GM19025 (cell line): ENCODE results near the gene TIPARP.

ENCODE experiments used
- ATAC-seq: cut with Tn5 transposase; IDR thresholded peaks from one replicate; pipeline ENCODE4 v1.9.1; 2021; ENCODE audit warnings: mild to moderate bottlenecking, low read depth, moderate library complexity; ENCODE audit not compliant: unreplicated experiment

The TIPARP gene

DNA sequence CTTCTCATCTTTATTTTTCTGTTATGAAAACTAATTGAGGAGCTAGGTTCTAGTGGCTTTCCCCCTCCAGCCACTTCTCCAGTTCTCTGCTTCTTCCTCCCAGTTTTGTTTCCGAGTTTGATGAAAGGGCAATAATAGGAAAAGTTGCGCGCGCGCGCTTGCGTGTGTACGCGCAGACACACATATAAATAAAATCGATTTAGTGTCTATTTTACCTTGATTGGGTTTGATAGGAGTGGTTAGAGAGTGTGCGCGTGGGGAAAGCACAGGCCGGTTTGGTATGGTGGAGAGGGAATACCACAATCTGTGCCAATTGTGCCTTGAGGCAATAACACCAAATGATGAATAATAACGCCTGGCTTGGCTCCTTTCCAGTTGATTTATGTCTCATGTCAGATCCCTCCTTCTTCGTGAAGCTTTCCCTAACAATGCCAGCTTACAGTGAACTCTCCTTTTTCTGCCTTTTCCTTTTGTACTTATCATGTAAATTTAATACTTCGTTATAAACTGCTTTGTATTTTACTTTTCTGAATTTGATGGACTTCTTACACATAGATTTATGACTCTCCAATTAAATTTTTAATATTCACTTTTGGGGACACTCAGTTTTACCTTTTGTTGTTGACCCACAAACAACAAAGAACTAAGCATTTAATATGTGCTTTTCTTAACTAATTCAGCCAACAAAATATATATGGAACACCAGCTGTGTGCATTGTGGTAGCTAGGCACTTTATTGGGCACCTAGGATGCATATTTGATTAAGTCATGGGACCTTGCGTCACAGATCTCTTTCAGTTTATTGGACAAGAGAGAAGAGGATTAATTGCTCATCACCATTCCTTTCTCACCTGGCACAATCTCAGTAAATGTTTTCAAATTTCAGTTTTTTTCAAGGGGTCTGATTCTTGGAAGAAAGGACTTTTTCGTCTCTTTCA, 1.7 kb downstream of the TIPARP start:
- no peak for ATAC-seq

DNA sequence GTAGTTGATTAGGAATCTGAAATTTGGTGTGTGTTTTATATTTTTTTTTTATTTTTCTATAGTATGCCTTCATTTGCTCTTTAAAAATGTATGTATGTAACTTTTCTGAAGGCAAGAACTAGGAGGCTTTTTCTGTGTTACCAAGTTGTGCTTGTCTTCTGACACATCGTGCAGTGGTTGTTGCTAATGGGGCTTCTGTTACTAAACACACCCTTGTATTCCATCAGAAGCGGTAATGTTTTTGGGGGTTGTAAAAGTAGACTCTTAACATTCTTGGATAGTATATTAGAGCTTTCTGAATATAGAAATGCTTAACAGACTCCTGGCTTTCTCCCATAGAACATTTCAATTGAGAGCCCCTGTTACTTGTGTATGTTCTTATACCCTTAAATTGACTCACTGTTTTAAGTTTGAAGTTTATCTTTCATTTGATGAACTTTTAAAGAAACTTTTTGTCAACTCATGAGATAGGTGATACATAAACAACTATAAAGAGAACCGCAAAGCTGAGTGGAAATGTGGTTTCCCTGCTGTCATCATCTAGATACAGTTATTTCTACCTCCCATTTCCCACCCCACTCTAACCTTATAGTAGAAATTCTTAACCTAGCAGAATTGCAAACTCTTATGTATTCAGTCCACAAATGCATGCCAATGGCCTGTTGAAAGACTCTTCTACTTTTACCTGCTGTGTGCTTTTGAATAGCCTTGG, 2.5 kb downstream of the TIPARP start:
- ATAC-seq, result no peak

DNA sequence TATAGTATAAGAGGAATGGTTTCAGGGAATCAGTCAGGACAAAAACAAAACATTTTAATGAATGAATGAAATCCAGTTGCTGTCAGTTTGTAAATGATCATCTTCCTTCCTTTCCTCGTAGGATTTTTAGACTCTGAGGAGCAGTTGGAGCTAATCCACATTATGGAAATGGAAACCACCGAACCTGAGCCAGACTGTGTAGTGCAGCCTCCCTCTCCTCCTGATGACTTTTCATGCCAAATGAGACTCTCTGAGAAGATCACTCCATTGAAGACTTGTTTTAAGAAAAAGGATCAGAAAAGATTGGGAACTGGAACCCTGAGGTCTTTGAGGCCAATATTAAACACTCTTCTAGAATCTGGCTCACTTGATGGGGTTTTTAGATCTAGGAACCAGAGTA, 3.1 kb downstream of the TIPARP start:
- no peak for ATAC-seq

DNA sequence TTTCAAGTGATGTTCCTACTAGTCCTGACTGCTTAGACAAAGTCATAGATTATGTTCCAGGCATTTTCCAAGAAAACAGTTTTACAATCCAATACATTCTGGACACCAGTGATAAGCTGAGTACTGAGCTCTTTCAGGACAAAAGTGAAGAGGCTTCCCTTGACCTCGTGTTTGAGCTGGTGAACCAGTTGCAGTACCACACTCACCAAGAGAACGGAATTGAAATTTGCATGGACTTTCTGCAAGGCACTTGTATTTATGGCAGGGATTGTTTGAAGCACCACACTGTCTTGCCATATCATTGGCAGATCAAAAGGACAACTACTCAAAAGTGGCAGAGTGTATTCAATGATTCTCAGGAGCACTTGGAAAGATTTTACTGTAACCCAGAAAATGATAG, 3.8 kb downstream of the TIPARP start:
- no peak for ATAC-seq

DNA sequence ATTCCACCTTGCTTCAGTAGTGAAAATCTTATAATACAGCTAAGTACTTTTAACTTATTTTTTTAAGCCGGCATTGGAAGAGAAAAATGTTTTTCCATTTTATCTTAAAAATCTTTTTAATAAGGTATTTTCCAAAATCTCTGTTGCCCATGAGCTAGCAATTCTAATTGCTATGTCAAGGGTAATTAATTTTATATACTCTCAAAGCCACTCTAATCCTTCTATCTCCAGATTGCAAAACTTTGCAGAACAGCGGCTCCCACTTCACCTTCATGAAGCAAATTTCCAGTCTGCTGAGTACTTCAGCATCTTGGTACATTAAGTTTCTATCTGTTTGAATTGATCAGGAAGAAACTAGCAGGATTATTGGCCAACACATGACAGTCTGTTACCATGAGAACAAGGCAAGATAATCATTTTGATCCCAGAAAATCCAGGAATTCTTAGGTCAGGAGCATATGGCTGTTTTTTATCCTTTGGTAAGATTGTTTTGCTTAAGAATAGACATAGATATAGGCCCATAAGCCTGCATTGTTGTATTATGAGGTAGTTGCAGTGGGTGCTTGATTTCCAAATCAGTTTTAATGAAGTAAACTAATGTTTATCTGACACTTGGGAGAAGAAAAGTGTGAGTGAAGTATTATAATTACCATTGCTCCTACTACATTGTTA, 6.0 kb downstream of the TIPARP start:
- no peak for ATAC-seq

DNA sequence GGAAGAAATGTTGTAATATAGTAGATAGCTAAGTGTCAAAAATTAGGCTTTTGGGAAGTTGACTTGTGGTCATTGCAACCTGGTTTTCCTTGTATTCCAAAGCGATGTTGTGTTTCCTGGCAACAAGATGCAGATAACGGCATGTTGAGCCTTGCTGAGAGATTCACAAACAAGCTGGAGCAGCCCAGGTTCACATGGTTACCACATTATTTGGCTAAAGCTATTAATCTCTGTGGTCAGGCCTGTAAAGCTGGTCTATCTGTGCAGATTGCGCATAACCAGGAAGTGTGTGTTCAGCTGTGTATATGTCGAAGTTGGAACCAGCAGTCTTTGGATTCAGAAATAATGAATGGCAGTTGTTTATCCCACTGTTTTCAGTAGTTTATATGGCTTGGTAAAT, 6.6 kb downstream of the TIPARP start:
- peak; percentile 61 for ATAC-seq

DNA sequence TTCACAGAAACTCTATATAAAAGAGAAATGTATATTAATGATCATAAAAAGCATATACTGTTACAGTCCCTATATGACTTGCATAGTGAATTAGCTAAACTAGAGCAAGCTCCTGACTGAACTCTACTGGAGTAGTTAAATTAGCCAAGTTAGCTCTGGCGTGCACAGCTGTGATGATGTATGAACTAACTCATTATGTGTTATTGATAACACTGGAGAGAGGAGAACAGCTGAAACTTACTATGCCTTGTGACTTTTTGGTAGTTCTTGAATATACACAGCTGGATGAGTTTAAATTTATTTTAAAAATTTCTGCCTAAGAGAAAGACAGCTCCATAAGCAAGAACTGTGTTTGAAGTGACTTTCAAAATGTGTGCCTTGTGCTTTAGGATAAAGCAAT, 8.1 kb downstream of the TIPARP start:
- no peak for ATAC-seq

DNA sequence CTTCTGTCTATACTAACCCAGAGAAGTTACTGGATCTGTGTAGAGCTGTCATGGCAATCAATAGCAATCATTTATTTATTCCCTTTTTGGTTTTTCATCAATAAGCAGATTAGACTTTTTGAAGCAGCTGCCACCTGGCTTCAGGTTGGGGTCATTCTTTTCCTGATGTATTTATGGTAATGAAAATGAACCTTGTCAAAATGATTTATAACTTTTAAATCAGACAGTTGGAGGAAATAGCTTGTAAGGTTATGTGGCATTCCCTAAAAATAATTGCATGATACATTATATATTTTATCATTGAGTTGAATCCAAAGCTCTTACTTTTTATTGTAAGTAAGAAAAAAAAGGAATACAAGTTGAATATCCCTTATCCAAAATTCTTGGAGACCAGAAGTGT, 8.6 kb downstream of the TIPARP start:
- ATAC-seq, result no peak

DNA sequence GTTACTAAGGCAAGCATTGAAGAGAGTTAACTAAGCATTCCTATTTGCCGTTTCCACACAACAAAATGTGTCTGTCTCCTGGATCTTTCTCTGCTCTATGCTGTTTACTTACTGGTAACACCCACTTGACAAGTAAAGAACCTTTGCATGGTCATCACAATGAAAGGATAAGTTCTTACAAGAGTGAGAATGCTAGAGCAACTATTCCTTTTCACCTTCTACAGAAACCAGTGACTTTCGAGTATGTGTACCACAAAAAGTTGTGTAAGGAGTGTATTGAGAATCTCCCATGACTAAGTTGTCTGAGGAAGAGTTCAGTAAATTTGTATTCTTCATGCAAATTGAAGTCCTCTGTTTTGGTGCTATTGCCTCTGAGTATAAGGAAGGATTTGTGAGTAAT, 10.8 kb downstream of the TIPARP start:
- no peak for ATAC-seq

DNA sequence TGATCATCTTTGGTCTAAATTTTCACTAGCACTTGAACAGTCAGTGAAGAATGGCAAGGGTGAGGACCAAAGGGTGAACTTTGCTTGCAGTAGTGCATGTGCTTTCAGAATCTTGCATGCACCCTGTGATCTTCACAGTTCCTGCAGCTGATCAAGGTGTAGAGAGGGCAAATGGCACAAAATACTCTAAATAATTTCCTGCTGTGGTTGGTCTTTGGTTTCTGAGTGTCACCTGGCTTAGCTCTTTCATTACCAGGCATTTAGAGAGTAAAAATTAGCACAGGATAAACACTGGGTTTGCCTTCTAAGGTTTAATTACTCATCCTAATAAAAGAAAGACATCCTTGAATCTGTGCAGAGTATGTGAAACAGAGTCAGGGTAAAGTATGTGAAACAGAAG, 11.4 kb downstream of the TIPARP start:
- no peak for ATAC-seq

DNA sequence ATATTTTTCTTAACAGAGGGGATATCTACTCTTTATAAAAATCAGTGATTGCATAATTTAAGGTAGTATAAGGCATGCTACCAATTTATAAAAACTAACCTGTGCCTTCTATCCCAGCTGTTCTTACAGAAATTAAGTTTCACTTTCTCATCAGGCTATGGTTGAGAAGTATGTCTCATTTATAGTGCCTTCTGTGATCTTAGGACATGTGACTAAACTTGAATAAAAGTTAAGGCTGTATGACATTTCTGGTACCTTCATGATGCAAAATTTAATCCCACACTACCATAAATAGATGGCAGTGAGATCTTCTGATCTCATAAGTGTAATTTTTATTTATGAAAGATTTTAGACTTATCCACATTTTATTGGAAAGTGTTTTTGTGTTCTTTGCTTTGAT, 12.6 kb downstream of the TIPARP start:
- ATAC-seq, result no peak

DNA sequence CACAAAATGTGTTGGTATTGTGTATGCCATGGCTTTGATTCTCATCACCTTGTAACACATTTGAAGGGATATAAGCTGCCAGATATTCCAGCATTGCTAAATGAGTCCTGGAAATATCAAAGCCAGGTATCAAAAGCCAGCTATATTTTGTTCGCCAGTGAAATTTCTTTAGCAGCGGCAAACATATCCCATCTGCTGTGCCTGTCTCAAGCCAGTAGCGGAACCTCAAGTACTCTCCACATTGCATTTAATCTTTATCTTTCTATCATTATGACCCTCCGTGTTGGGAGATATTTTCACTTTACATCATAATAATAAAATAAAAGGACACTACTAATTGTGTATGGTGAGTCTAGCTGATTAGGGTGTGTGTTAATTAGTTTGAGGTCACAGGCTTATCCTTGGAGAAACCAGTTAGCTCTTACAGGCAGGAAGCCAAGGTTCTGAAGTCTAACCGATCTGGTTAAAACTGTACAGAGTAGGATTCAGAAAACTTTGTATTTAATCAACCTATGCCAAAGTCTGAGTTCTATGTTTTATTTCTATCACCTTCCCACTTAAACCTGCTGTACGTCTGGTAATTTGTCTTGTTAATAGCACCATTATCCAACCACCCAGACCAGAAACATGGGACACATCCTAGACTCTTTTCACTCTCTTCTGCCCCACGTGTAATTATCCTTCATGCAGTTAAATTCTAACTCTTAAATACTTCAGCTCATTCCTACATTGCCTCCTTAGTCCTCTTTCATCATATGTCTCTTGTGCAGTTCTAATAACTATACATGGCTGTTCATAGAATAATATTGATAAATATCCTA, 14.5 kb downstream of the TIPARP start:
- ATAC-seq, result no peak

DNA sequence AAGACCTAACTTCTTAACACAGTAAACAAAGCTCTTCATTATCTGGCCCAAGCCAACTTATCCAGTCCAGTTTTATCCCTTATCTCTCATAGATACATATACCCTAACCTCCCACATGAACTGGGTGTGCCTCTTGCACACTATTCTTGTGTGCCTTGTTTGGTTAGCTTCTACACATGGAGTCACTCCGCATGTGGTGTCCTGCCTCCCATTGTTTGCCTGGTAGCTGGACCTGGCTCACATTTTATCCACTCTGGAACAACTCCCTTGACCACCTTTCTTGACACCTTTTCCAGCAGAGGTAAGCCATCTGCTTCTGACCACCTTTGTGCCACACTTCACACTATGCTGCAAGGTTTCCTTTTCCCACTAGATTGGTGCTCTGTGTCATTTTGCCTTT, 15.2 kb downstream of the TIPARP start:
- no peak for ATAC-seq

DNA sequence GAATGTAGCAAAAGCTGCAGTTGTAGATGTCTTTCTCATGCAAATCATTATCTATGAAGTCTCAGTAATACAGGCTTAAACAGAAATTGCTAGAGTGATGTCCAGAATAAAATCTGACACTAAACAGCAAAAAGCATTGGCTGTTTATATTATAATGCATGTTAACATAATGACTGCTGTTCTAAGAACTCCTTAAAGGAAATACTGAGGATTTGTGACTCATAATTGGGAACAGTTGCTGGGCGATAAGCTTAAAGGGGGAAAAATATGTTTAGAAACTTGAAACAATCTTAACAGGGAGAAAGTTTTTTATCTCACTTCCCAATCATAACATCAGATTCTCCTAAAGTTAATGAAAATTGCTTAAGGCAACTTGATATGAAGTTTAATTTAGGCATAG, 17.5 kb downstream of the TIPARP start:
- ATAC-seq, result no peak

DNA sequence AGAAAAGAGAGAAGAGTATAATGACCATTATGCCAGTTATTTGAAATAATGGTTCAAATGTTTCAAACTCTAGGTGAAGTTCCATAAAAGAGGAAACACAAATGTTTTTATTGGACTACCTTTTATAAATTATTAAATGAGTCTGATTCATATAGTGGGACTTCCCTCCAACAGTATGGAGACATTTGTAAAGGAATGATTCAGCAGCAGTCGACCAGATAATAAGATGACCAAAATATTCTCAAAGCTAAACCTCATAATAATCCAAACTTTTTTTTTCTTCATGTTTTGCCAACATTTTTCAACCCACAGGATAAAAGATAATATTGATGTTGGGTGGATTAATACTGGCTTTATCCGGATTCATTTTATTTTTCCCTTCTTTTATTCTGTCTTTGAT, 18.8 kb downstream of the TIPARP start:
- no peak for ATAC-seq

DNA sequence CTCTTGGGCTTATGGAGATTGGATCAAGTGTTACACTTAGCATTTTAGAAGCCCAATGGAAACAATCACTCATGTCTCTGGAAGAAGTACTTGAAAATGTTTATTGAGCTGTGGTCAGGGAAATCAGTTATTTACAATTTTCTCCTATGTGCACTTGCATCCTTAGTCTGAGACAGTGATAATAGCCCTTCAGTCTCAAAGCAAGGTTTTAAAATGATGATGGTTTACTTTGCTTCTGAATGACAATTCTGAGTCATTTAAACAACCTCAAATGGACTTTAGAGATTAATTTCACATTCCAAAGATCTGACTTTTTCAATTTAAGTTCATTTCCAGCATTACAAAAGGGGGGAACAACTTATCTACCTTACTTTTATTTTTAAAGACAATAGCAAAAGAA, 20.1 kb downstream of the TIPARP start:
- ATAC-seq, result no peak

DNA sequence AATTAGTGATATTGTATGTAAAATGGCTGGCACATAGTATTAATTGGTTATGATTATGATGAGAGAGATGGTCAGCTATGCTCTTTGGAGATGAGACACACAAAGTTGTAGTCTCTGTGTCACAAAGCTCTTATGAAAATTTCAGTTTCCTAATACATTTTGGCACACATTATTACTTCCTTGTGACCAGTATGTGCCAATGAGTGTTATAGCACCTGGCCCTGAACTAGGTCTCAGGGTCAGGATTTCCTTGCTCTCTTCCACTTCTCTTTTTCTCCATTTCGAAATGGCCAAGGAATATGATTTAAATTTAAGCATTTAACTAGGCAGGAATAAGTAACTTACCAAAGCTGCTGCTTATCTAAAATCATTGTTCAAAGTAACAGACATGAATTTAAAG, 28.0 kb downstream of the TIPARP start:
- ATAC-seq, result no peak

DNA sequence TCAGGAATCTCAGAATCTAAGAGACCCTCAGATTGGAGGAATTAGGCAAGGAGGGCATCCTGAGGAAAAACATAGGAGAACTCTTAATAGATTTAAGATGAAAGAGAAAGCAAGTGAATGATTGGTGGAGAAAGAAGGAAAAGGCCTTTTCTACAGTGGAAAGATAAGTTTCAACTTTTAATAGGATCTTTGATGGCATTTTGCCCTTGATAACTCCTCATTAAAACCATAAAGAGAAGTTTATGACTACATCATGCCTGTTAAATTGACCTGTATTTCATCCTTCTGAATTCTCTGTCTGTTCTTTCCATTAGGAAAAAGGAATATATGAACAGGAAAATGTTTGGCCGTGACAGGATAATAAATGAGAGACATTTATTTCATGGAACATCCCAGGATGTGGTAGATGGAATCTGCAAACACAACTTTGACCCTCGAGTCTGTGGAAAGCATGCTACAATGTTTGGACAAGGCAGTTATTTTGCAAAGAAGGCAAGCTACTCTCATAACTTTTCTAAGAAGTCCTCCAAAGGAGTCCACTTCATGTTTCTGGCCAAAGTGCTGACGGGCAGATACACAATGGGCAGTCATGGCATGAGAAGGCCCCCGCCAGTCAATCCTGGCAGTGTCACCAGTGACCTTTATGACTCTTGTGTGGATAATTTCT, 30.1 kb downstream of the TIPARP start:
- ATAC-seq, result no peak

DNA sequence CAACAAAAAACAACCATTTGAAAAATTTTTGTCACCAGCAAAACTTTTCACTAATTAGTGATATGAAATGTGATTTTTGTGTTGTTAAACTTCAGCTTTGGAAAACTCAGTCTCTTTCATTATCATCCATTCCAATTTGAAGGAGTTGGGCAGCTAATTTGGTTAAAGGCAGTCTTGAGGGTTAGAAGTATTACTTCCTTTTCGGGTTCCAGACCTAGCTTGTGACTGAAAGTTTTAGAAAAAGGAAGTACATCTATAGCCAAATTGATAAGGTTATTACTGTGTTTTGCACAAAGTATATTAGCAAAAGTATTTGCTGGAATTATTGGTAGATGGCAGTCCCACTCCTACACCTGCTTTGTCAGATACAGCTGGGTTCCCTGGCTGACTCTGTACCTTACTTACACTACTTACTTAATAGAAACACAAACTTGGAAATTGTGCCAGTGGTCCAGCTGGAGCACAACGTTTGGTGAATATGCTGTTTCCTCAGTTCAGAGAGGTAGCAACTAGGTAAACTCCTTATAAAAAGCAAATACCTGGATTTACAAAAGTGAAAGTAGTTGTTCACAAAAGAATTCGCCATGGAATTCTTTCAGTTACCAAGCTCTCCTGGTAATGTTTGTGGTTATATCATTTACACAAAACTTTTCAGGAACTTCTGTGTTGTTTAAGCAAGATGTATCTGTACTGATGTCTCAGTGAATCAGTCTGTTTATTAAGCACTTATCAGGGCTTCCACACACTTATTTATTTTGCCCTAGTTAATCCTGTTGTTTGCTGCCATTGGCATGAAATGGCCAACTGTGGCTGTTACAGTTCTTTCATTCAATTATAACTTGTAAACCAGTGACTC, 31.6 kb downstream of the TIPARP start:
- peak; percentile 52 for ATAC-seq
